Measurements from ENCODE around the gene MR1.

Gene MR1

DNA sequence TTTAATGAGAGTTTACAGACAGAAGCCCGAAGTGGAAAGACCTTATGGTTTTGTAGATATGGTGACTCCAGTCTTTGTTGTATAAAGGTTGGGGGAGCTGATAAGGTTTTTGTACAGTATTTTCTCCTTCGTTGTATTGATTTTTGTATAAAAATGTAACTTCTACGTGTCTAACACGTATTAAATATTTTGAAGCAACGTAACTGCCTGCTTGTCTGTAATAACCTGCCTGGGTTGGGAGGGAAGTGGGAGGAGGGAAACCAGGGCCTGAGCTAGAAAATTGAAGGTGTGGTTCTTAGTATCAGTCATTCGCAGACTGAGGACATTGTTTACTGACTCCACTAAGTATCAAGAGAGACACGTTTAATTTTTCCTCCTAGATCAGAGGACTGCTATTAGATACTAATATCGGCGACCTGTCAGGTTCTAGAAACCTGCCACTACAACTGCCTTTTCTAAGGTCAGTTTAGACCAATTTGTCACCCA lies 56.9 kb downstream of the MR1 start:
- no peak for DNase-seq (ENCODE audit: low read depth in 2 of 2)

DNA sequence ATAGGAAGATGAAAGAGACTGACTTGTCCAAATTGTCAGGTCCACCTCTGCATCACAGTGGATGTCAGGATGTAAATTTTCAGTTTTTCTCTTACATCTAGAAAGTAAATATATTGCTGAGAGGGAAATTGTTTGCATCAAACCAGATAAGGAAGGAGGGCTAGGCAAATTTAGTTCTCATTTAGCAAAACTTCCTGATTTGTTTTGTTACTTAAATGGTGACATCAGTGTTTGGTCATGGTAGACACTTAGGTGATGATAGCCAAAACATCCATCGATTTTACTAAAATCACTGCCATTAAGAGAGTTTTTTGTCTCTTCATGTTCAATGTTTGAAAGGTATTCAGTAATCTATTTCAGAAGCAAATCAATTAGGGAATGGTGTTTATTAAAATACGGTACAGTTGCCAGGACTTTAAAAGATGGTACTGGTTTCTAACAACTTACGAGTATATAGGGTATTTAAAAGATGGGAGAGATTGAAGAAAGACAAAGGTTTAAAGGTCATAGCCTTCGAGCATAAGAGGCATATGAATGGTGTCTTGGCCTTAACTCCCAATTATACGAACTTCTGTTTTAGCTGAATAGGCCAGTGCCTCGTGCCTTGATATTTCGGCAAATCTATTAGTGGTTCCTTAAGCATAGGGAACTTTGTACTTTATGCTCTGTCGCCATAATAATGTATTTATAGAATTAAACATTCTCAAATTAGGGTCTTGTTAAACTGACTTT lies 57.7 kb downstream of the MR1 start:
- no peak for DNase-seq (ENCODE audit: low read depth in 2 of 2)

DNA sequence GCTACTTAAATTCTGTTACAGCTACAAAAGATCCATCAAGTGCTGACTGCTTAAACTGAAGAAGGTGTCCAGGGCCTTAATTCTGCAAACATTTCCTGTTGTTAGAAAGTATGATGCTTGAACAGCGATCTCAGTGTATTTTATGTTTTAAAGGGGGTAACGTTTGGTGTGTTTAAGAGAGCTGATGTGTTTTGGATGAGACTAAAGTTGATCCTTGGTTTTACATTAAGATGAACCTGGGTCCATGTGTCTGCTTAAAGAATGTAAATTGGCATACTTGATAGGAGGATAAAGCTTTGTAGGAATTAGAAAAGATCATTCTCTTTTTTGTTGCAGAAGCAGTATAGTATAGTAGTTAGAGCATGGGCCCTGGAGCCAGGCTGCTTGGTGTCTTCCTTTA lies 58.3 kb downstream of the MR1 start:
- no peak for DNase-seq (ENCODE audit: low read depth in 2 of 2)

DNA sequence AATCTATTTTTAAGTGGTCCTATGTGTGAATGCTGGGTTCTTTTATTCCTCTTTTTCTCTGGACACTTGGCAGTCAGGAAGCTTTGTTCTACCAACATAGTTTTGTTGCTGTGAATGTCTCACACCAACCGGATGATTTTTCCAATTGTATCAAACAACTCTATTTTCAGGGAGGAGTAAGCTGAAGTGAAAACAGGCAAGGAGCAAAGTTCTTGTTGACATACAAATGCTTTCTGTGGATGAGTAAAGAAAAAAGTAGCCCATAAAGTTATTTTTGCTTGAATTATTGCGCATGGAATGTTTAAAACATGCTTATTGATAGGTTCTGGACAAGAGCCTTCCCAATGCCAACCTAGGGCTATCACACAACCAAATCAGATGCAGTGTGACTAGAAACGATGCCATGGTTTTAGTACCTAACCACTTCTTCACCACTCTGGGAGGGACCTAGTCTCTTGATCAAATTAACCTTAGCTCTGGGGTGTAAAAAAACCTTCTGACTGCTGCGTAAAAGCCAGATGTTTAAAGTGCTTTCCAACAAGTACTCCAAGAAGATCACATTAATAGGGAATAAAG lies 59.2 kb downstream of the MR1 start:
- no peak for DNase-seq (ENCODE audit: low read depth in 2 of 2)

DNA sequence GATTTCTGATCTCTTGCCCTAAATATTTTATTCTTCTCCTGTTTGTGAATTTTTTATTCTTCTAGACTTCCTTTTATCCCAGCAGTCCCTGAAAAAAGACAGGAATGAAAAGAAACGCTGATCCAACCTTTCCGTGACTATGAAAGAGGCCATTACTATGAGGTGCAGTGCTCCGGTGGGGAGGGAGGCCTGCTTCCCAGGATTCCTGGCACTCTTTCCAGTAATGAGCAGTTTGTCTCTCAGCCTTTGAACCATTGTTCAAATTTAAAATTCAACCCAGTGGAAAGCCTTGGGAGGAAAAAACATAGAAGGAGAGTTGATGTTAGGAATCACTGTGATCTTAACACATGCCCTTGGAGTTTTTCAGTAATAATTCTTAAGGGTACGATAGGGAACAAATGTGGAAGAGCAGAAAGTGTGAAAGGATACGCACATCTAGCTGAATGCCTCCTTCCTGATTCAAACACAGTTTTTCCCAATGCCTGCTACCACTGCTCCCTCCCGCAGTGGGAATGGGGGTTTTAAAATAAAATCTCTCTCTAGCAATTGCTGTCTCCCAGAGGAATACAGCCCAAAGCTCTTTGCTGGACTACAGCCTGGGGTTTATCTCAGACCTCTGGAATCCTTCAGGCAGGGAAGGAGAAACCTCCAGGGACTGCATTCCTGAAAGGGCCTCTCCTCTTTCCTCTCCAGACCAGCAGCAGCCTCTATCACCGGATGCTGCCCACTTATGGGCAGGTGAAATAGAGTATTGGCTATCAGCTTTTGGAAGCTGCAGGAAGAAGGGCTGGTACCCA lies 60.8 kb downstream of the MR1 start:
- no peak for DNase-seq (ENCODE audit: low read depth in 2 of 2)

DNA sequence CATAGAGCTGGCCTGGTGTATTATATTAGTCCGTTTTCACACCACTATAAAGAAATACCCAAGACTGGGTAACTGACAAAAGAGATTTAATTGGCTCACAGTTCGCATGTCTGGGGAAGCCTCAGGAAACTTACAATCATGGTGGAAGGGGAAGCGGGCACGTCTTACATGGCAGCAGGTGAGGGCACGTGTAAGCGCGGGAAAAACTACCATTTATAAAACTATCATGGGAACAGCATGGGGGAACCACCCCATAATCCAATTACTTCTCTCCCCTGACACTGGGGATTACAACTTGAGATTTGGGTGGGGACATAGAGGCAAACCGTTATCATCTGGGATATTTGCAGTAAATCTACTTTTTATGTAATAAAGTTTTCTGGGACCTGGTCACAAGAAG lies 61.5 kb downstream of the MR1 start:
- no peak for DNase-seq (ENCODE audit: low read depth in 2 of 2)

DNA sequence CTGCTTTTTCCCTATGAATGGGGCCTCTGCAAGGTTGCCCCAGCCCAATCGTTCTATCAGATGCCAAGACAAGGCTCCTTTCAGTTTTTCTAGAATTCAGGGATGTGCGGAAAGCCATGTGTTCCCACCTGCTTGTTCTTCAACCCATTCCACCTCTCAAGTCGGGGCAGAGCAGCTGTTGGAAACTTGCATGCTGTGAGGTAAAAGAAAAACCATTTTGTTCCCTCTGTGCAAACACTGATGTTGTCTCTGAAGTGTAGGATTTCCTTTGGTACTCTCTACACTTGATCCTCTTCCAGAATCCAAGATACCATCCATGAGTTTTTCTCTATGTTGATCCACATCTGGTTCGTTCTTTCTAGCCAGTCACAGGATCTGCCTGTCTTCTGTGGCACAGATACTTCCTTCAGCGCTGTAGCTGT lies 62.0 kb downstream of the MR1 start:
- no peak for DNase-seq (ENCODE audit: low read depth in 2 of 2)

DNA sequence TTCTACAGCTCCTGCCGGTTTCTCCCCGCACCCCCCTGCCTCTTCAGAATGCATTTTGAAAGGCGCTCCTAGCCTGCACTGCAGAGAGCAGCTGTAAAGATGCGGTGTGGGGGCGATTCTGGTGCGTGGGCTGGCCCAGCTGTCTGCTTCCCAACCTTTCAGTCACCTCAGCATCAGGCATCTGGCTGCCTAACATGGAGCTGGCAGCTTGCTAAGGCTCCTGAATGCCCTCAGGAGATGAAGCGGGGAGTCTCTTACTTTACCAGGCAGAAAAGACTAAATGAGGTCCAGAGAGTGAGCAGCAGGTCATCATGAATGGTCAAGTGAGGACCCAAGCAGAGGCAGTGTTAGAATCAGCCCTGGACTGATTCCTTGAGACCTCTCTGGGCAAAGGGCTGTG lies 63.5 kb downstream of the MR1 start:
- DNase-seq (ENCODE audit: low read depth in 2 of 2), result no peak

DNA sequence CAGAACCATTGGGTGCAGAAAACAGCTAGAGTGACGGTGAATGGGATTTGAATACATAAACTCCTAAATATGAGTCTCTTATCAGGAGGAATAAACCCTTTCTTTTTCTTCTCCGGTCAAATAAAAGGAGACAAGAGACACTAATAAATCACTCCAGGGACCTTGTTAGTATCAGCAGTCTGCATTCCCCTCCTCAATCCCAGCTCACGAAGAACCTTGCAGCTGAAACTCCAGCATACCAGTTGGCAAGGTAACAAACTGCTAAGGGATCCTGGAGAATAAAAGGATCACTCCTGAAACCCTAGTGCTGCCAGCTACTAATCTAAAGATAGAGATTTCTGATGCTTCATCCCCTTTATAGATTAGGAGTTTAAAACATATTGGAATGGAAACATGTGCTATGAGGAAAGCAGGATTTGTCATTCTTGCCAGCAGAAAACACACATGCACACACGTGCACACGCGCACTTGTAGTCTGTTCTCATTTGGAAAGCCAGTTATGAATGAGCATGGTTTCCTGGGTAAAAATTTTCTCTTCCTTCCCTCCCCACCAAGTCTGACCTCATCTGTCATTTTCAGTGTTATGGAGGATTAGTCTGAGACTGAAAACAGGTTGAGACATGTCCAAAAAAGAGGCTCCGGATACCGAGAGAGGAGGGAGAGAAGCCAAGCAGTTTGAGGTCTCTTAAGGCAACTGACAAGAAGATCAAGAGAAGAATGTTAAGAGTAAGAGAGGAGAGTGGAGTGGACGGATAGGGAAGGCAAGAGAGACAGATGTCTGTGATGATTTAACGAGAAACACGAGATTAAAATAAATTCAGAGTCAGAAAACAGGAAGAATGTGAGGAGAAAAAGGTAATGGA lies 65.6 kb downstream of the MR1 start:
- DNase-seq (ENCODE audit: low read depth in 2 of 2), result no peak

DNA sequence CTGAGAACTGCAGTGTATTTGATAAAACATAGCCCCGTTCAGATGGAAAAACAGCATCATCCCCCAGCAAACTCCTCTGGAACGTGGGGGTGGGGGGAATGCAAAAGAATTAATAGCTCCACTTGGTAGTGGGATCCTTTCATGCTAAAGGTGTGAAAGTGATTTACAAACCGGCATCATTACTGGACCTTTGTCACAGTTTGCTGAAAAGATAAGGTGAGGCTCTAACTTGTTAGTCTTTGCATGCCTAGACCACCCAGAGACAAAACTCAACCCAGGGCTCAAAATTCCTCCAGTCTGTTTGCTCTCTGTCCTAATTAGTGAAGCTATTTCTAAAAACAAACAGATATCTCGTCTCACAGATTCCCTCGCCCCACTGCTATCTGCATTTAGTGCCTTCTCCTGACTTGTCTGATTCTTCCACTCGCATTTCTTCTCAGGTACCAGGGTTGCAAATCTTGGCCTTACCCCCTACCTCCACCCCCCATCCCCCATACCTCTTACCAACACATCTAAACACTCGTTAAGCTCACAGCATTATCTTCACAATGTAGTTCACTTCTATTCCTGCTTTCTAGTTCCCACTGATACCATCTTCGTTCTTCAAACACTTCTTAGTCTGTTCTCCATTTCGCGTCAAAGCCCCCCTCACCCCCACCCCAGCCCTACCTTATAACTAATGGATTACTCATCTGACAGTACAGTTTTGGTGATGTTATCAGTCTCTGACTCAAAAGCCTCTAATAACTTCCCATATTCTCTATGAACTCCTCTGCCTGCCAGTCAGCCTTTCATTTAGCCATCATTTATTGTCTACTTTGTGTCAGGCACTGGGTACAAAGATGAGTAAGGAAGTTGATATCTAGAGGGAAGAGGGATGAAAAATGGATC lies 66.5 kb downstream of the MR1 start:
- DNase-seq (ENCODE audit: low read depth in 2 of 2), result no peak

DNA sequence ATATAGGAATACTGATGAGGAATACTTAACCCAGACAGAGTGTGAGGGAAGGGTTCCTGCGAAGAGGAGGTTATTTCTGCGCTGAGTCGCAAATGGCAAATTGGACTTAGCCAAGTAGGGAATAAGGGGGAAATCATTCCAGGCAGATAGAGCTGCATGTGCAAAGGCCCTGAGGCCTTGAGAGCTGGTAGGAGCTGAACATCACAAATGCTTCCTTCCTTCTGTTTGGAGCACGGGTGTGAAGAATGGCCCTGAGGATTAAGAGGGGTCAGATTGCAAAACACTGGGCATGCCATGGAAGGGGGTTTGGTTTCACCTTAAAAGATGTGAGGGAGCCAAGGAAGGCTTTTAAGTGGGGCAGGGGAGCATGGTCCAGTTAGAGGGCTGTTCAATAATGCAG lies 67.2 kb downstream of the MR1 start:
- DNase-seq (ENCODE audit: low read depth in 2 of 2), result no peak

DNA sequence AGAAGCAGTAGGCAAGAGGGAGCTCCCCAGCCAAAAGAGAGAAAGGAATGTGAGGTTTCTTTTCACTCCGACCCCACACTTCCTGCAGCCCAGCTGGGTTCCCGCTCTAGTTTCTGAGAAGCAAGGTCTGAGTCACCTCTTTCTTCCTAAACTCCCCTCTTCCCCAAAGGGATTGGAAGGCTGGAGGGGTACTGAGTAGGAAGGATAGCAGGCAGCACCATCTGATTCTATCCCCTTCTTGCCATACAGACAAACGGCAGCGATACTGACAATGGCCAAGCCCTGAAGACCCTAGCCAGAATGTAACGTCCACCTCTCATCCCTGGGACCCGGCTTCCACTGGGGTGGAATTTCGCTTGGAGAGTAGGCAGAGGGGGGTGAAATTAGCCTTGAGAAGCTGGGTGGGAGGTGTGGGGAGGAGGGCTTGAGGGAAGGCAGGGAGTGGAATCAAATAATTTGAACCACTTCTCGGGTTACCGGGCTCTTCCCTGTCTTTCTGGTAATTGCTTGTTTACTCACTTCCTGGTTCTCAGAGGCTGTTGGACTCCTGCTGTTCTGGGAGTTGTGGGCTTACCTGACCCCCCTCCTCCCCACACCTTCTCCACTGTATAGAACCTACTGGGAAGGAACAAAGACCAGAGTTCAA lies 67.9 kb downstream of the MR1 start:
- DNase-seq (ENCODE audit: low read depth in 2 of 2), result no peak

DNA sequence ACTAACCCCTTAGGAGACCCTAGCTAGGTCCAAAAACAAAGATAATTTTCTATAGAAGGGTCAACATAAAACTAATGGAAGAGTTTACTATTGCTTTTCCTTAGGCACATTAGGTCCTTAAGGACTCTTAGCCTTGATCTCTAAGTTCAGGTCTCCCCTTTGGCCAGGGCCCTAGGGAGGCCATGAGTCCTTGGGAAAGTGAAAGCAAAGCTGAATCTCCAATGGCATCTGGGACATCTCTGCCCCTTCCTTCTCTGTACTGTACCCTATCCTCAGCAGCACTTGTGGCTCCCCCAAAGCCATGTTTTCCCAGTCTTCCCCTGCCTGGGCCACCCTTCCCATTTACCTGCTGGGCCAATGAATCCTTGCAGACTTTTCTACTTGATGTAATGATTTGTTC lies 69.1 kb downstream of the MR1 start:
- DNase-seq (ENCODE audit: low read depth in 2 of 2), result no peak

DNA sequence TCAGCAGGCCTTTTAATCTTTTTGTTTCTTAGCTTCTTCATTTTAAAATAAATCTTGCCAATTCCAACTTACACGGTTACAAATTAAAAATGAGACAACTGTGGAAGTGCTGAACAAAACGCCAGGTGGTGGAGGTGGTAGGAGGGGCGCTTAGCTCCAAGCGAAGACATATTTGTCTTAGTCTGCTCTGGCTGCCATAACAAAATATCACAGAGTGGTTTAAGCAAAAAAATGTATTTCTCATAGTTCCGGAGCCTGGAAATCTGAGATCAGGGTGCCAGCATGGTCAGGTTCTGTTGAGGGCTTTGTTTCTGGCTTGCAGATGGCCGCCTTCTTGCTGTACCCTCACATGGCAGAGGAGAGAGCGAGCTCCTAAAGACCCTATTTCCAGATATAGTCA lies 69.6 kb downstream of the MR1 start:
- DNase-seq (ENCODE audit: low read depth in 2 of 2), result no peak

DNA sequence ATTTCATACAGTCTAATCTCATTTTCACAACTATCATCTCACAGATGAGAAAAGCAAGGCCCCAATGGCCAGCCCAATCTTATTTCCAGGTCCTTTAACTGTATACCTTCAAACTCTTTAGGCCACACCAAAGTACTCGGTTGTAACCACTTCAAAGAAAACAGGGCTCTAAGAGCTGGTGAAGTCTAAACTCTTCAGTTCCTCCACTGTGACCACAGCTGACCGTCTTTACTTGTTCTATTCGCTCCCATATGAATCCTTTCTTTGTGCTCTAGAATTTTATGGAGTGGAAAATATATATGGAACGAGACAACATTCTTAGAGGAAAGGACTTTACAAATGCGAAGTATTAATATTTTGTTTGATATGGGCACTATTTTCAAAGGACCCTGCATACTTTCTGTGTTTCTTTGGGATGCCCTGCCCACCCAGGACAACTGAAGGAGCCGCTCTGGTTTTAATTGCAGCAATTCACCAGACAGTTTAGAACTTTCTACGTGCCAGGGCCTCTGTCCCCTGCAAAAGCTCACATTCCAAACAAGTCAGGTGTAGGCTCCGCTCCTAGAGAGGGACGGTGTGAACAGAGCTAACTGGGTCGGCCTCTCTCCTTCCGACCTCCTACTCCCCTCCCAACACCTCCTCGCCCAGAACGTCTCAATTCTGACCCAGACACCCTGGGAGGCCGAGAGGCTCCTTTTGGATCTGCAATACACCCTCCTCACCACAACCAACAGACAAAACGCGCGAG lies 70.4 kb downstream of the MR1 start:
- DNase-seq (ENCODE audit: low read depth in 2 of 2), result no peak

DNA sequence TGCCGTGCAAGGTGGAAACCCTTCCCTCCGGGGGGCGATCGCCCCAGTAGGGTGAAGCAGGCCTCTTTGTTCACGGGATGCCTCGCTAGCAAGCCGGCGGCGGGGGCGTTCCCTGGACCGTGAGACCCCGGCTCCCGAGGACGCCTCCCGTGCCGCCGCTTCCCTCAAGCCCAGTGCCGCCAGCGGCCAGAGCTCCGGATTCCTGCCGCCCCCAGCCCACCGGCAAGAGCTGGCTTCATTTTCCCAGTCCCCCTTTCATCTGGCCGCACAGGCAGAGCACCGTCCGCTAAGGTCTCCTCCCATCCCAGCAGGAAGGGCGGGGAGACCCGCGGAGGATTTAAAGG lies 71.0 kb downstream of the MR1 start:
- no peak for DNase-seq (ENCODE audit: low read depth in 2 of 2)

DNA sequence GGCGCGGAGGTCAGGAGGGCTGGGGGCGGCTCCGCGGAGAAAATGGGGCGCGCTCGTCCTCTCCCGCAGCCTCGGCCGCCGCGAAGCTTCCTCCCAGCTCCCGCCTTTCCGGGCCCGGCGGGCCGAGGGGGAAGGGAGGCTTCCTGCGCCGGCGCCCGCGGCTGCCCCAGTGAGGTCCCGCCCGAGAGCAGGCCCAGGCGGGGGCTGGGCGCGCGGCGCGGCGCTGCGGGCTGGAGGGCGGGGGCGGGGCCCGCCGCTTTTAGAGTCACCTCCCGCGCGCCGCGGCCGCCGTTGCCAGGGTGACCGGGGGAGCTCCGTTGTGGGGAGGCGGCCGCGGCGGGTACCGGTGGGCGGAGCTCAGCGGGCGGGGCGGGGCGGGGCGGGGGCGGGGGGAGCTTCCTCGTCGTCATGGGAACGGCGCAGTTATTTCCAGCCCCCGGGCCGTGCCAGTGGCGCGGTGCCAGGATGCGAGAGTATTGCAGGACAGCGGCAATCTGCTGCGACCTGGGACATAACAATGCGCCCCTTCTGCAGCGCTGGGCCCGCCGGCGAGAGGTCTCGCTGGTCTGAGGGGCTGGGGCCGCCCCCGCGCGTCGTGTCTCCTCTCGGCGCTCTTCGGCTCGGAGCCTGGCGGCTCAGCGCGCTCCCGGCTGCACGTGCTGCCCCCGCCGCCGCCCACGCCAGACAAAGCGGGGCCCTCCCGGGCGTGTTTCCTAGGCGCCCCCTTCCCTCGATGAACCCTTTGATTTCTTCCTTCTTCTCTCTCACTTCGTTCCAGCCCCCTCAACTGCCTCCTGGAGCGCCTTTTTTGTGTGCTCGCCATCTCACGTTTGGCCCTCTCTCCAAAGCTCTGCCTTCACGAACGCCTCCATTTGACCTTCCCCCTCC lies 71.6 kb downstream of the MR1 start:
- DNase-seq (ENCODE audit: low read depth in 2 of 2), result peak; percentile 80 to 92

DNA sequence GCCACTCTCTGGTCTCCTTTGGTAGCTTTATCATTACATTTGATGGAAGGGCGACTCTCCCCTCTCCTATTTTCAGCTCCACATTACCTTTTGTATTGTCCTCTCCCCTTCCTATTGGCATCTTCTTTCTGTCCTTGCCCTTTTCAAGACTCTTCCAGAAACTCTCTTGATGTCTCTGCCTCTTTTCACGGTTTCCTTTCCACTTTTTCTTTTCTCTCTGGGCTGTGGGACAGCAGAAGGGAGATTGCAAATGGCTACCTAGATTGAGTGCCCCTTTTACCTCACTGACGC lies 72.2 kb downstream of the MR1 start:
- DNase-seq (ENCODE audit: low read depth in 2 of 2), result no peak

DNA sequence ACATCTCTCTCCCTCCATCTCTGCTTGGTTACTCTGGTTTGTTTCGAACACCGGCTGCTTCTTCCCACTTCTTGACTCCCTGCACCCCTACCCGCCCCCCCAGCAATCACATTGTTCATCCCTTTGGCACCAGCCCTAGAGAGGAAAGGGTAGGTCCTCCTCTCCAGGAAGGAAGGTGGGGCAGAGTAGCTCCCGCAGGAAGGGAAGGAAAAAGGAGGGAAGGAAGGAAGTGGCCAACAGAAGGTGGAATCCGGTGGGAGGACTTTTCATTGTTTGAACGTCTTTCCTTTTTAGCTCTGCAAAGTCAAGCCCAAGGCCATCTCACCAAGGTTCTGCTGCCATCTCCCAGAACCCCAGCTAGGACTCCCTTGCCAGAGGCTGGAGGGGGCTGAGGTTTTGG lies 72.7 kb downstream of the MR1 start:
- no peak for DNase-seq (ENCODE audit: low read depth in 2 of 2)

Measured in stimulated activated CD4-positive, alpha-beta T cell treated with anti-CD3 and anti-CD28 coated beads, Interleukin-1b, Interleukin-23, amount 100 ng/mL, for 1 hour (primary cell).